ENCODE results near the gene AIDA. TPM values are rescaled to one million over a fixed set of nuclear protein-coding genes. Genes with fewer than 3 reads are reported as not detected.

The AIDA gene
- total and polyA plus RNA-seq, 2 donors (not counting 1 experiment from before 2014, with no cell fraction given) = 41.7 to 77.7 TPM

- peaks cover 69% of the 10 kb centered on the region for H3K79me2 ChIP-seq (ENCODE audit: control insufficient read depth, insufficient read depth, low read length)
- POLR2A ChIA-PET = interaction anchor here (0.6 to 3.8 kb wide), 14 partner anchors 13 to 971 kb away, joined by 3 to 50 read pairs (median 4); partner anchors contain the start of genes DUSP10 and FAM177B
- peak overlapping the region; percentile 73 for H3K4me2 ChIP-seq (replicated peaks; ENCODE audit: low read depth, low read length, poor library complexity, severe bottlenecking)
- H3K4me1 ChIP-seq (ENCODE audit: control insufficient read depth in 2 of 2, insufficient read depth in 2 of 2, low read length in 2 of 2) = peaks cover 26 to 35% of the 10 kb centered on the region in 2 donors
- peak overlapping the region; percentile 86 for H3K9ac ChIP-seq (ENCODE audit: low read length)
- Mint-ChIP-seq H3K4me1 (peaks cover 48% of the 10 kb centered on the region), H3K27ac (peak overlapping the region; percentile 100), H3K27me3 (no peaks in the 10 kb centered on the region), H3K4me3 (peak overlapping the region; percentile 97), H3K9me3 (ENCODE audit: insufficient read depth) (no peaks in the 10 kb centered on the region)
- ATAC-seq (ENCODE audit: low read depth) (peak; percentile 73), DNase-seq (peak; percentile 97)
- CTCF ChIA-PET = interaction anchor here (0.7 to 2.3 kb wide), 24 partner anchors 12 to 972 kb away, joined by 3 to 25 read pairs (median 4); partner anchors contain the start of genes DUSP10 and FAM177B
- H3K4me3 ChIP-seq (ENCODE audit: control extremely low read depth in 1 of 5, extremely low read depth in 1 of 5, insufficient read depth in 1 of 5, low read depth in 2 of 5, low read length in 4 of 5) = peak overlapping the region; percentile 70 to 98 (median 81)
- peaks cover 22% of the 10 kb centered on the region for H4K20me1 ChIP-seq (ENCODE audit: control insufficient read depth, insufficient read depth, low read length, poor library complexity, severe bottlenecking)
- TF ChIP-seq EZH2 (IDR thresholded peaks at IDR 0.05; ENCODE audit: borderline replicate concordance, insufficient read depth, low read depth, low read length, poor library complexity, severe bottlenecking) = no peak
- TF ChIP-seq, protein P1, sequence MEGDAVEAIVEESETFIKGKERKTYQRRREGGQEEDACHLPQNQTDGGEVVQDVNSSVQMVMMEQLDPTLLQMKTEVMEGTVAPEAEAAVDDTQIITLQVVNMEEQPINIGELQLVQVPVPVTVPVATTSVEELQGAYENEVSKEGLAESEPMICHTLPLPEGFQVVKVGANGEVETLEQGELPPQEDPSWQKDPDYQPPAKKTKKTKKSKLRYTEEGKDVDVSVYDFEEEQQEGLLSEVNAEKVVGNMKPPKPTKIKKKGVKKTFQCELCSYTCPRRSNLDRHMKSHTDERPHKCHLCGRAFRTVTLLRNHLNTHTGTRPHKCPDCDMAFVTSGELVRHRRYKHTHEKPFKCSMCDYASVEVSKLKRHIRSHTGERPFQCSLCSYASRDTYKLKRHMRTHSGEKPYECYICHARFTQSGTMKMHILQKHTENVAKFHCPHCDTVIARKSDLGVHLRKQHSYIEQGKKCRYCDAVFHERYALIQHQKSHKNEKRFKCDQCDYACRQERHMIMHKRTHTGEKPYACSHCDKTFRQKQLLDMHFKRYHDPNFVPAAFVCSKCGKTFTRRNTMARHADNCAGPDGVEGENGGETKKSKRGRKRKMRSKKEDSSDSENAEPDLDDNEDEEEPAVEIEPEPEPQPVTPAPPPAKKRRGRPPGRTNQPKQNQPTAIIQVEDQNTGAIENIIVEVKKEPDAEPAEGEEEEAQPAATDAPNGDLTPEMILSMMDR (IDR thresholded peaks at IDR 0.05) = peak; percentile 13
- peaks cover 2 to 25% of the 10 kb centered on the region in 2 experiments for H3K36me3 ChIP-seq (replicated peaks in 1 of 2; ENCODE audit: control extremely low read depth in 1 of 2, control insufficient read depth in 1 of 2, extremely low read depth in 1 of 2, insufficient read depth in 2 of 2, low read length in 1 of 2)
- 2% methylated on average over 27 of the region's 39 CpGs for WGBS (ENCODE audit: insufficient coverage)
- H3K27ac ChIP-seq (ENCODE audit: low read length in 2 of 2) = peak overlapping the region; percentile 97 to 99
- H3K27me3 ChIP-seq (replicated peaks in 1 of 4; ENCODE audit: control extremely low read depth in 1 of 4, control insufficient read depth in 3 of 4, insufficient read depth in 4 of 4, low read length in 3 of 4) = no peaks in the 10 kb centered on the region
- peak overlapping the region; percentile 99 for H2AFZ ChIP-seq (ENCODE audit: insufficient read depth, low read depth, low read length, poor library complexity, severe bottlenecking)
- intact Hi-C loops (cut with micrococcal nuclease) = loop anchor here (1.0 to 5.0 kb wide), 10 partner anchors 19 to 1643 kb away; partner anchors contain the start of genes CNIH4 and DUSP10
- H3K9me3 ChIP-seq (ENCODE audit: control extremely low read depth in 1 of 3, control insufficient read depth in 2 of 3, insufficient read depth in 1 of 3, low read length in 2 of 3) = no peaks in the 10 kb centered on the region
Observed at GRCh38 chr1:222713091-222713961, 1.0 kb upstream of the AIDA start.
